GM21825 (cell line): ENCODE measurements around the gene DNAJB8.

Experiments
- ATAC-seq: cut with Tn5 transposase; IDR thresholded peaks from one replicate; pipeline ENCODE4 v1.9.1; 2021; ENCODE audit warnings: mild to moderate bottlenecking, moderate library complexity; ENCODE audit not compliant: unreplicated experiment

DNAJB8 gene

DNA sequence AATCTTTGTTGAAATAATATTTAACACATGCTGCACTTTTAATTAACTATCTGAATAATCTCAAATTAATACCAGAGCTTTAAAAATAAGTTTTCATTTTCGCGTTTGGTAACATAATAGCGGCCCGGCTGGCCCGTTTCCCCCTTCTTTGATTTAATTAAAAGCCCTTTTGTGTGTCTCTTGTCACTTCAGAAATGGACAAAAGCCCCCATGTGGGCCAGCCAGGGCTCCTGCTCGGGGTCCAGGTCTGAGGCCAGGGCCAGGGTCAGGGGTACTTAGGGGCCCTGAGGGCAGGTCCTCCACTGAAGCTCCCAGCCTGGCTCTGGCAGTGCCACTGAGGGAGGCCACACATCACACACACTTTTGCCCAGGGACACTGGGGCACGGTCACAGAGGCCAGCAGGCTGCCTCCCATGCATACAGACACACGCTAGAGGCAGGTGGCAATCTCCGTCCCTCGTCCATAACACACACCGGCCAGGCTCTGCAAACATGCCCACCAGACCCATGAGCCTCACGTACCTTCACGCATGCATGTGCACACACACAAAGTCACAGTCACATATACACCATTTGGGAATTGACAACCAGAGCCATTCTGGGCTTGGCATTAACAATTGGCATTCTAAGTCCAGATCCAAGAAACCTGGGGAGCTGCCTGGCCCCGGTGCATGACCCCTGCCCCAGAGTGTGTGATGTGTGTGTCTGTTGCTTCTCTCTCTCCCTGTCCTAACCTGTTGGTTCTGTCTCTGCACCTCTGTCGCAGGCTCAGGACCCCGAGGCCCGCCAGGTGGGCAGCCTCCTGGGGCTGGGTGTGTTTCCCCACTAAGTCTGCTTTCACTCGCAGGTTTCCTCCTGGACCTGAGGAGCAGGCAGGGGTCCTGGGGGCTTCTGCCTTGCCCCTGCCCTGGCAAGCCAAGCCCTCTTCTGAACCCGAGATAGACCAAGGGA is 38.5 kb downstream of the DNAJB8 start:
- no peak for ATAC-seq

DNA sequence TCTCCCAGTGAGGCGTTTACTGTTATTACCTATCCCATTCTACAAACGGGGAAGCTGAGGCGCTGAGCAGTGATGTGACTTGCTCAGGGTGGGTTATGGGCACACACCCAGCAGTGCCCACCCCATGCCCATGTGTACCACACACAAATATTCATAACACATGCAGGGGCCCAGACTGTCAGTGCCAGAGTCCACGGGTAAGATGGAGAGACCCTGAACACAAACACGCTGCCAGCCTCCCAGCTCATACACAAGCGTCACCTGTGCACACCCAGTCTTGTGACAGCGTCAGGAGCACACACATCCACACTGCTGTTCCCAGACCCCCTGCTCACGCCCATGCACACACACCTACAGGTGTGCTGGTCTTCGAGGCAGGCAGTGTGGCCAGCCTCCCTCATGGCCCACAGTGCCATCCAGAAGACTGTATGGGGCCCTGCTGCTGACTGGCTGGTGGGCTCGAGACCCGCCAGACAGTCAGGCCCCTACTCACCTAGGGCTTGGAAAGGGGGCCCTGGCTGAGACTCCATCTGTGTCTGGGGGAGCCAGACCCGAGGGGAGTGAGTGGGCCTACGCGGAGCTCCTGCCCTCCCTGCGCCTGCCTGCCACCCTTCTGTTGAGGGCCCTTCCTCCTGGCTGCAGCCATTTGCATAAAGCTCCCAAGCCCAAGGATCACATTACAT is 39.4 kb downstream of the DNAJB8 start:
- no peak for ATAC-seq

DNA sequence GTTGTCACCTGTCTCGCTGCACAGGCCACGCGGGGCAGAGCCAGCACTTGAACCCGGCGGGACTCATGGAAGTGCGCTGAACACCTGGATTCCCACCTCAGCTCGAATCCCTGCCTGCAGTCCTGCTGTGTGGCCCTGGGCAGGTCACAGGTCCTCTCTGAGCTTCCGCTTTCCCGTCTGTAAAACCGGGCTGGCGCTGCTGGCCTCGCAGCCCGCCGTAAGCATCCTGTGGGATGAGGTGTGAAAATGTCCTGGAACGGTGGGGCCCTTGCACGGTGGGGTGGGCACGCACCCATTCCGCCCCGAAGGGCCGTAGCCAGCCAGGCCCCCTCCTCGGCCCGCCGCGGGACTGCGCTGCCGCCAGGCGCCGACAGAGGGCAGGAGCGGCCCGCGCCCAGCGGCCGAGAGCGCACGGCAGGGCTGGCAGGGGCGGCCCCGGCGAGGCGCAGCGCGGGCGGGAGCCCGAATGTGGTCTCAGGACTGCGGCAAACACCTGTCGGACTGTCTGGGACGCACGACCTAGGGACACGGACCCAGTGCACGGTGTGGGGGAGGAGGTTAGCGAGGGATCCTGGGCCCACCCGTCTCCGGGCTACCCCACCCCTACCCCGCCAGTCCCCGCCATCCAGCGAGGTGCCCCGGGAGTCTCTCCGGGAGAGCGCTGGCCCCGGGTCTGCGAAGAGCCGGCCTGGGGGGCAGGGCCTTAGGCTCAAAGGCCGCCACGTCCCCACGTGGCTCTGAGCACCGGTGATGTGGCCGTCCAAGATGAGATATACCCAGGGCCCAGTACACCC is 40.4 kb downstream of the DNAJB8 start:
- peak; percentile 72 for ATAC-seq

DNA sequence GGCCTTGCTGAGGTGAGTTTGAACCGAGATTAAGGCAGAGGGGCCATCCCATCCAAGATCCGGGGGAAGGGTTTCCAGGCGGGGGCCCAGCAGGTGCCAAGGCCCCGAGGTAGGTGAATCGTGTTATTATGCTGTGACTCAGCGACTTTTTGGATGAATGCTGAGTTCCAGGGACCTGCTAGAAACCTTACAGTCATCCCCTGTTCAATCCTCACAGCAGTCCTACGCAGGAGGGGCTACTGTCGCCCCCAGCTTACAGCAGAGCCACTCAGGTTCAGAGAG is 40.9 kb downstream of the DNAJB8 start:
- ATAC-seq, result no peak

DNA sequence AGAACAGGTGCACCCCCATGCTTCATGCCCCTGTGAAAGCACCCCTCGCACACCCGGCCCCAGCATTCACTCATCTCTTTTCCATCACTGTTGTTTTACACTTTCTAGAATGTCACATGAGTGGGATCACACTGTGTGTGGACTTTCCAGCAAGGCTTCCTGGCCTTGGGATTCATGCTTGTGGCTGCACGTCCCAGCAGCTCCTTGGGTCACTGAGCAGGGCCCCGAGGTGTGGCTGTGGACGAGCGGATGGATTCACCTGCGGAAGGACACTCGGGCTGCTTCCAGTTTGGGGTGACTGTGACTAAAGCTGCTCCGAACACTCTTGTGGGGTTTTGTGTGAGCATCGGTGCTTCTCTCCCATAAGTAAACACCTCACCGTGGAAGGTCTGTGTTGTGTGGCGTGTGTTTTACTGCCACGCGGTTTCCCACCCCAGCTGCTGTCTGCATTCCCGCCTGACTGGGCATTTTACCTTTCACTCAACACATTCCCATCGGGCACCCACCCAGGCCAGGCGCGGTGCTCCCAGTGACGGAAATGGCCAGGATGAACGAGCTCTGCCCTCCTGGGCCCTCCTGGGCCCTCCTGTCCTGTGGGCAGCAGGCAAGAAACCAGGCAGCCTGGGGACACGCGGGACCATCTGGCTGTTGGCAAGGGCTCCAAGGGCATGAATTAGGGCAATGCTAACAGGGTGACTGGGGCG is 41.4 kb downstream of the DNAJB8 start:
- ATAC-seq, result no peak

DNA sequence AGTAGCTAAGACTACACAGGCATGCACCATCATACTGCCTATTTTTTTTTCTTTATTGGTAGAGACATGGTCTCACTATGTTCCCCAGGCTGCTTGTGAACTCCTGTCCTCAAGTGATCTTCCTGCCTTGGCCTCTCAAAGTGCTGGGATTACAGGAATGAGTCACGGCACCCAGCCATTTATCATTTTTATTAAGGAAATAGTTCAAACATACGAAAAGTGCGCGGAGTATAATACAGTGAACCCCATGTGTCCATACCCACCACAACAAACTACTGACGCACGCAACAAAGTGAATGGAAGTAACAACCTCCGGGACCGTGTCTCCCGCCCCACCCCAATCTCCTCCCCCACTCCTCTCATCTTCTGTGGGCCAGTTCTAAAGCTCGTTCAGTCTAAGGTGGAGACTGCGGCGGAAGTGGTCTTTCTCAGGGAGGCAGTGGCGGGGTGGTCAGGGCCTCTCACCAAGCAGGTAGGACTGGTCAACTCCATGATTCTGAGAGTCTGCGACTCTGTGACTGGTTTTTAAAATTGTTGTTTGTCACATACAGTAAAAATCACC is 42.1 kb downstream of the DNAJB8 start:
- no peak for ATAC-seq

DNA sequence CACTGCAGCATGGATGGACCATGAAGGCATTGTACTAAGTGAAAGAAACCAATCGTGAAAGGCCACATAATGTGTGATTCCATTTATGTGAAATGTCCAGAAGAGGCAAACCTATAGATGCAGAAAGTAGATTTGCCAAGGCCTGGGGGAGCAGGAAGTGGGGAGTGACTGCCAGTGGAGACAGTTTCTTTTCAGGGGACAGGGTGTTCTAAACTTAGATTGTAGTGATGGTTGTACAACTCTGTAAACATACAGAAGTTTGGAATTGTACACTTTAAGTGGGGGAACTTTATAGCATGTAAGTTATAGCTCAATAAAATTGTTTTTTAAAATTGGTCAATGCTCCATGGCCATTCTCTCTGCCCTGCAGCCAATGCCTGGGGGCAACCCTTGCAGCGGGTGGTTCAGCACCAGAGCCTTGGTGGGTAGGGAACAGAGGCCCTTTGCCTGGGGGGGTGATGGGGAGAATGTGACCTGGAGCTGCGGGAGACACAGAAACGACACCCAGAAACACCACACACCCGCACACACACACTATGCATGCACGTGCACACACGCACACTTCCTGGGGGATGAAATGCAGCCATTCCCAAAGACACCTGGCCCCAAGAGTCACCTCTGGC is 43.1 kb downstream of the DNAJB8 start:
- no peak for ATAC-seq

DNA sequence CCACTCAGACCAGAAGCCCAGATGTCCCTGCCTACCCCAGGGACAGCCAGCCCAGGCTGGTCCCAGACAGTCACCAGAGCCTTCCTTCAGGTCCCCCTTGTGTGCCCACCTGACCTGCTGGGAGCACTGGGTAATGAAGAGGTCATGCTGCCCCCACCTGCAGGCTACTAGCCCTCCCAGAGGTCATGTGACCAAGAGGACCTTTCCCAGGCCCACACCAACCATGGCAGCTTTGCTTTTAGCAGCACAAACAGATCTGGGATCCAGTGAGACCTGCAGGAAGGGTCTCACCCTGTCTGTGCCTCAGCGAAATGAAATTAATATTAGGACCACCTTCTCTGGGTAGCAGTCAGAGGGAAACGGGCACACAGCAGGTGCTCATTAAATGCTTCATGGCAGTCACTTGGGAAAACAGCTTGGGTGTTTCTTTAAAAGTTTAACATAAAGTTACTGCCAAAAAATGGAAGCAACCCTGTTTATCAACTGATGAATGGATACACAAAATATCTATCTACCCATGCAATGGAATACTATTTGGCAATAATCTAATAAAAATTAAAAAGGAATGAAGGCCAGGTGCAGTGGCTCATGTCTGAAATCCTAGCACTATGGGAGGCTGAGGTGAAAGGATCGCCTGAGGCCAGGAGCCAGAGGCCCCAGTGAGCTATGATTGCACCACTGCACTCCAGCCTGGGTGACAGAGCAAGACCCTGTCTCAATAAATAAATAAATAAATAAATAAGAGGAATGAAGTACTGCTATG is 43.7 kb downstream of the DNAJB8 start:
- ATAC-seq, result no peak

DNA sequence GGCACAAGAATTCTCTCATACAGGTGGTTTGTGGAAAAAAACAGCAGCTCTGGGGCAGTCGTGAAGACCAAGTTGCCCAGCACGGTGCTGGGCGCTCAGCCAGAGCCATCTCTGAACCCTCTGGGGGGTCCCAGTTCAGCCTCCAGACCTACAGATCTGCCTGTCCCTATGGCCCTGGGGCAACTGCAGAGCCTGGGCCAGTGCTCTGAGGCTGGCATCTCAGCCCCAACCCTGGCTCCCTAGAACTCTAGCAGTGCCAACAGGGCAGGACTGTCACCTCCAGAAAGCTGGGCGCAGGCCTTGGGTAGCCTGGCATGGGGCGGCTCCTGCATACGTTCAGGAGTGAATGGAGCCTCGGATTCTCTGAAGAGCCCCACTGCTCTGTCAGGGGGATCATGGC is 44.7 kb downstream of the DNAJB8 start:
- no peak for ATAC-seq

DNA sequence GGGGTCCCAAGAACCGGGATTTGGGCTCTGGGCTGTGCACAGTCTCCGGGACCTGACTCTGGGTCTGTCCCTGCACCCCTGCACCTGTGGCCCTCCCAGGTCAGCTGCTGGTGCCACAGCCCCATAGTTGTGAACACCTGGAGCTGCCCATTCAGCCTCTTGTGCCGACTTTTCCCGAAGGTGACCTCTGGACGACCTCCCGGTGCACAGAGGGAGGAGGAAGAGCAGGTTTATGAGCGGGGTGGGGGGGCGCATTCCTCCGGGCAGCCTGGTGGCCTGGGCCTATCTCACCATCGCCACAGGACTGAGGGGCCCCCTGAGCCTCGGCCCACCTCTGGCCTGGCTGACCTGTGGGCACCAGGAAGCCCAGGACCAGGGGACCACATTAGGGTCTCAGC is 45.3 kb downstream of the DNAJB8 start:
- no peak for ATAC-seq

DNA sequence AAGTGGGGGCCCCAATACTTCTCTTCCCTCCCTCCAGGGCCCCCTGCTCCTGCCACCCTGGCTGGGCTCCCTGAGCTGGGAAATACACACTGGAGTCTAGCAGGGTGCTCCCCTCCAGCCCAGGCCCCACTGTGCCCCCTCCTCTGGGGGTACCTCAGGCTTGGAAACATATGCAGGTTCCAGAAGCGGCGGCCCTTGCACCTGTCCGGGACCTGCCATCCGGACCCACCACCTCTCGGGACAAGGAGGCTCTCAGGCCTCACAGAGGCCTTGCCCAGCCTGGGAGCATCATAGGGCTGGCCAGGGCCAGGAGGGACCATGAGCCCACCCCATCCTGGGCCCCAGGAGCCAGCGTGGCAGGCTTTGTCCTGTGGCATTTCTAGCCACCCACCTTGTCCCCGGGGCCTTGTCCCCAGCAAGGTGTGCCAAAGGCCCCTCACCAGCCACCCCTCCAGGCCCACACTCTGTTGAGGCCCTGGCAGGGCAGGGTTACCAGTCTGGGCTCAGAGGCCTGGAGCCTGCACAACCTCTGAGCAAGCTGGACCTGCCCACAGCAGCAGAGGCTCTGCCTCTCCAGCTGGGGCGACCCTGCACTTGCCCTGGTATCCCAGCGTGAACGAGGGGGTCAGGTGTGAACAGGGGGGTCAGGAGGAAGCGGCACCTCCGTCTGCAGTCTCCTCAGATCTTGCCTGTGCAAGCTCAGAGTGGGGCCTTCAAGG is 45.8 kb downstream of the DNAJB8 start:
- no peak for ATAC-seq

DNA sequence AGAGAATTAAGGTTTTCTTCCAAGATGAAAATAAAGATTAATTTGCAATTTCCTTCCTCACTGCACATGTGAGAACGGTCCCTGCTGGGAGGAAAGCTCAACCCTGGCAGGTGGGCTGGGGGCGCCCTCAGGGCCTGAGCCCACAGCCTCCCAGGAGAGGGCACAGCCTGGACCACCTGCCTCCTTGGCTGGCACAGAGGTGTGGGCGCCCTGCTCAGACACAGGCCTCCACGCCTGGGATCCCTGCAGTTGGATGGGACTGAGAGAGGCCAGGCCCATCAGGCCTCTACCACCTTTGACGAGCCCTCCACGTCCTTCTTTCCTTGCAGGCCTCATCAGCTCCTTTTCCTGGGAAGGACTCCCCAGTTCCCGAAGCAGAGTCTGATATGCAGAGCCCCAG is 46.4 kb downstream of the DNAJB8 start:
- no peak for ATAC-seq

DNA sequence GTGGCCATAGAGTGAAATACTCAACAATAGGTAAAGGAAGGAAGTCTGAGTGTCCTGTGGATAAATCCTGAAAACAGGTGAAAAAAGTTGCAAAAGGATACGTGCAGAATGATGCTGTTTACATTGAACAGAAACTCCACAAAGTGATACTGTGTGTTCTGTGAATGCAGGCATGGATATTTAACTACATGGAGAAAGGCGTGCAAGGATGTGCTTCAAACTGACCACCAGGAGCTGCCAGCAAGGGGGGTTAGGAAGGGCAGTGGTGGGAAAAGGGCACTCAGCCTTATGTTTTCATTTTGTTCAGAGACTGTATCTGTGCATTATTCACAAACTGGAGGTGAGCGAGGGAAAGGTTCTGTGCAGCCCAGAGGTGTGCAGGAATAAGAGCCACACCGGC is 47.4 kb downstream of the DNAJB8 start:
- ATAC-seq, result no peak

DNA sequence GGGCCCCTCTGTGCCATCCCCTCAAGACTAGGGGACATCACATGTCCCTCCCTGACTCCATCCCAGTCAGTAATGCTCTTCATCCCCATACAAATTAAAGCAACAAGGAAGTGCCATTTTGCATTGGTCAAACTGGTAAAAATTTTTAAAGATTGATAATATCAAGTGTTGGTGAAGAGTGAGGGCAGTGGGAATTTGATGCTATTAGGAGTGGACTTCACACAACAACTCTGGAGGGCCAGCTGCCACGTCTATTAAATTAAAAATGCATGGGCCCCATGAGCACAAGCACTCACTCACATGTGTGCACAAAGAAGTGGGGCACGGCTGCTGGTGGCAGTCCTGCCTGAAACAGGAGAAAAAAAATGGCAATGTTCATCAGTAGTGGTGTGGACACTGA is 47.8 kb downstream of the DNAJB8 start:
- ATAC-seq, result no peak

DNA sequence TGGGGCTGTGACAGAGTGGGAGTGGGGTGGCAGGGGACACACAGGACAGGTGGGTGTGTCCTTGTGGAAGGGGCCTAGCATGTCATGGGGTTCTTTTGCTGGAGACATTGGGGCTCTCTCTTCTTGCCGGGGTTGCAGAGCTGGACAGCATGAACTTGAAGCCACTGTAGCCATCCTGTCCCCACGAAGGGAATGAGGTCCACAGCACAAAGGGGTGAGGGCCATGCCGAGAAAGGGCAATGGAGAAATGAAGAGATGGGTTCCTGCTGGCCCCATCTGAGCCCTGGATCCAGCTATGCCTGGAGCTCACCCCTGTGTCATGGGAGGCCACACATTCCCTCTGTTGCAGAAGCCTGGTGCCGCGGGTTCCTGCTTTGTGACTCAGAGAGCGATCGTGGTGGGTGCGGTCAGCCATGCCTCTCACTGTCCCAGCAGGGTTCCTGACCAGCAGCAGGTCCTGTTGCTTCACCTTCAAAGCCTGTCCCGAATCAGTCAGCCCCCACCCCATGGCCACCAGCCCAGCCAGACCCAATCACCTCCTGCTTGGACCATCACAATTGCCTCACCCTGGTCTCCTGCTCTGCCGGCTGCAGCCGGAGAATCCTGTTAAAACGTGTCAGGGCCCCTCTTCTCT is 50.0 kb downstream of the DNAJB8 start:
- ATAC-seq, result no peak

DNA sequence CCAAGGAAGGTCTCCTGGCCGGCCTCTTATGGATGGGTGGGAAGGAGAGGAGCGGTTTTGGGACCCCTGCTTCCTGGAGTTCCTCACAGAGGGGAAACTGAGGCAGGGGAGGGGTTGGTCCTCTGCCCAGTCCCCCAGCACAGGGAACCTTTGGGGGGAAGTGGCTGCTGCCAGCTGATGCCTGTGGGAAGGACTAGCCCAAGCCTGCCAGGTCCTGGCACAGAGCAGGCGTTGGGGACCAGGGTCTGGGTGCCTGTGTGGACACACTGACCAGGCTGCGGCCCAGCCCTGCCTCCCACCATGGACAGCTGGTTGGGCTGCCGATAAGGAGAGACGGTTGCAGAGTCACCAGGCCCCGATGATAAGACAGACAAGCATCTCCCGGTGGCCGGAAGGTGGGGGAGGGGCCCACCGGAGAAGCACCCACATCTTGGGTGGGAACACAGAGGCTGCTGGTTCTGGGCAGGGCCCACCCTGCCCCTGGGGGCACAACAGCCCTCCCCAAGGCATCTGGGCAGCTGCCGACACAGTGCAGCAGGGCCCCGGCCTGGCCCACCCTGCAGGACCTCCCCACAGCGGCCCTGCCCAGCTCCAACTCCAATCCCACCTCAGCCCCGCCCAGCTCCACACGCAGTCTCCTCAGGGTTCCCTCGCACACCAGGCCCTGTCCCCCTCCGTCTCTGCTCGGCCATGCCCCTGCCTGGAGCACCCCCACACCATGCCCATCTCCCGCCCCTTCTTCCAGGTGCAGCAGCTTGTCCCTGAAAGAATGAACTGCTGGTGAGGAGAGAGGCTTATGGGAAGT is 50.7 kb downstream of the DNAJB8 start:
- no peak for ATAC-seq

DNA sequence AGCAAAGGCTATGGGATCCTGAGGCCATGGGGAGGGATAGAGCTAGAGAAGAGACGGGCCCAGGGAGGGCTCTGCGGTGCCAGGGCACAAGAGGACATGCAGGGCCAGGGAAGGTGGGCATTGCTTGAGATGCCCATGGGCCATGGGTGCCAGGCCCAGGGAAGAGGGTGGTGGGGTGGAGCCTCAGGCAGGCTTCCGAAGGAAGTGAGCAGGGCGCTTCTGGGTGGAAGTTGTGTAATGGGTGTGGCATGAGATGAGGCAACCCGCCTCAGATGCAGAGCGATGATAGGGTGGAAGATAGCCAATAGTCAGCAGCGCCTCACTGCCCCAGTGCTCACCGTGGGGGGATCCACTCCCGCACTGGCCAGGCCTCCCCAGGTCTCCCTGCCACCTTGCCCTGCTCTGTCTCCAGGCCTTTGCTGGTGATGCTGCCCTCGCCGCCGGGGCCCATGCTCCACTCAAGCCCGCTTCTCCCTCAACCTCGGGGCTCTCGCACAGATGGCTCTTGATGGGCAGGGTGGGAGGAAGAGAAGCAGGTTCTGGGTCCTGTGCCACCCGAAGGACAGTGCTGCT is 51.4 kb downstream of the DNAJB8 start:
- no peak for ATAC-seq
